Prostate gland (tissue), 2 donors: Measurements from ENCODE around the gene PPL. TPM values are rescaled to one million over a fixed set of nuclear protein-coding genes. Genes with fewer than 3 reads are reported as not detected.

Experiments
- DNase-seq: peaks from one replicate; pipeline ENCODE4 v3.0.0-alpha.2; 2019; ENCODE audit warnings: low spot score
- H3K27ac ChIP-seq, 2 donors: fragments of 200-600 bp; sonication (generic); 2 replicates each; pipeline ENCODE4 v1.5.1; 2017 to 2019
- H3K27me3 ChIP-seq: fragments of 200-600 bp; sonication (generic); replicated peaks from 2 replicates; pipeline ENCODE4 v1.5.1; 2019; ENCODE audit not compliant: insufficient read depth
- H3K36me3 ChIP-seq, 2 donors: fragments of 200-600 bp; sonication (generic); 1 replicate in 1 of 2; 2 replicates in 1 of 2; pipeline versions ENCODE4 v1.5.1 to v1.8.1; 2017 to 2019
- H3K4me1 ChIP-seq: fragments of 200-600 bp; sonication (generic); replicated peaks from 2 replicates; pipeline ENCODE4 v1.5.1; 2019
- H3K4me3 ChIP-seq, 2 donors: fragments of 200-600 bp; sonication (generic); 2 replicates each; pipeline ENCODE4 v1.5.1; 2017 to 2019
- H3K9me3 ChIP-seq: fragments of 200-600 bp; sonication (generic); 2 replicates; pipeline ENCODE4 v1.5.1; 2017
- POLR2A ChIP-seq: fragments of 450-650 bp; IDR thresholded peaks from one replicate; pipeline ENCODE4 v1.6.1; 2016; ENCODE audit warnings: antibody characterized with exemption, mild to moderate bottlenecking
- POLR2AphosphoS5 ChIP-seq: sonication (generic); formaldehyde crosslinking; IDR thresholded peaks from one replicate; pipeline ENCODE4 v1.6.1; 2017; ENCODE audit warnings: antibody characterized with exemption
- WGBS: methylation state at CpG from one replicate; pipeline ENCODE4 v1.1.5; 2018; 5-methylcytosine and 5-hydroxymethylcytosine counted together
- intact Hi-C: fragments of 100-400 bp; cut with DNase I; formaldehyde crosslinking; loops from one replicate; pipeline ENCODE4 v1.14.2; 2022
- total RNA-seq, 2 donors: library from RNA; depleted of rRNA; stranded (reverse); fragments of >200 nt; gene quantifications; one replicate each; pipeline ENCODE4 v1.1.0, GENCODE V29; 2016
- TF ChIP-seq, protein P1 (sequence below), 4 experiments: fragments of 200-600 bp in 2 of 4; fragments of 450-650 bp in 2 of 4; sonication (generic) in 2 of 4; IDR thresholded peaks; 1 replicate in 3 of 4; 2 replicates in 1 of 4; pipeline ENCODE4 v1.5.1; 2016 to 2019; ENCODE audit warnings: antibody characterized with exemption in 4 of 4, mild to moderate bottlenecking in 2 of 4, moderate library complexity in 2 of 4

PPL gene
- total RNA-seq, 2 donors from 2014 or later, result 39.4 to 64.3 TPM

DNA sequence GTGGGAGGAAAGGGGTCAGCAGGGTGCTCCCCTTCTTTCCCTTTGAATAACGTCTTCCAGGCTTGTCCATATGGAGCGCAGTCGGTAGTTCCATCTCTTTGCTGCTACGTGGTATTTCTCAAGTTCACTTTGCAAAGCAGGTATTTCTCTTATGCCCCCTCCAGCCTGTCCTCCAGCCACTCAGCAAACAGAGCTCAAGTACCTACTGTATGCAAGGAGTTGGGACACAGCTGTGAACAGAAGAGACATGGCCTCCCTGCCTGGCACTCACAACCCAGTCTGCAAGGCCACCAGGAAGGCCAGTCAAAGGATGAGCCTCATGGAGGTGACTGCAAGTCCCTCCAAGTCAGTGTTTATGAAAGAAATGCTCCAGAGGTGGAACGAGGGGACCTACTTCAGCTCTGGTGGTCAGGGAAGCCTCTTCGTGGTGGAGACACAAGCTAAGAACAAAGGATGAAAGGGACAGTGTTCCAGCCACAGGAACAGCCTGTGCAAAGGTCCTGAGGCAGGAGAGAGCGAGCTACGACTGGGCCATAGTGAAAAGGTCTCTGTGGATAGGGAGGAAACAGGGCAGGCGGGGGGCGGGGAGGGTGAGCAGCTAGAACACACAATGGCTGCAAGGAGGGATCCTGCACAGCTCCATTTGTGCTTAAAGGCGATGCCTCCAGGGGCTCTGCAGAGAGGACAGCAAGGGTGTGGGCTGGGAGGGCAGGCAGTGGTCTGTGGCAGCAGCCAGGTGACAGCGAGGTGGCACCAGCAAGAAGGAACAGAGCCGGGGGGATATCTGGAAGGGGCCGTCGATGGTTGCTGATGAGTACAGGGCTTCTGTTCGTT is 32.6 kb downstream of the PPL start:
- H3K4me3 ChIP-seq, result no peak overlapping the region
- no peaks in the 10 kb centered on the region for H3K27me3 ChIP-seq
- TF ChIP-seq POLR2A (no peak), POLR2AphosphoS5 (no peak)
- TF ChIP-seq, protein P1, sequence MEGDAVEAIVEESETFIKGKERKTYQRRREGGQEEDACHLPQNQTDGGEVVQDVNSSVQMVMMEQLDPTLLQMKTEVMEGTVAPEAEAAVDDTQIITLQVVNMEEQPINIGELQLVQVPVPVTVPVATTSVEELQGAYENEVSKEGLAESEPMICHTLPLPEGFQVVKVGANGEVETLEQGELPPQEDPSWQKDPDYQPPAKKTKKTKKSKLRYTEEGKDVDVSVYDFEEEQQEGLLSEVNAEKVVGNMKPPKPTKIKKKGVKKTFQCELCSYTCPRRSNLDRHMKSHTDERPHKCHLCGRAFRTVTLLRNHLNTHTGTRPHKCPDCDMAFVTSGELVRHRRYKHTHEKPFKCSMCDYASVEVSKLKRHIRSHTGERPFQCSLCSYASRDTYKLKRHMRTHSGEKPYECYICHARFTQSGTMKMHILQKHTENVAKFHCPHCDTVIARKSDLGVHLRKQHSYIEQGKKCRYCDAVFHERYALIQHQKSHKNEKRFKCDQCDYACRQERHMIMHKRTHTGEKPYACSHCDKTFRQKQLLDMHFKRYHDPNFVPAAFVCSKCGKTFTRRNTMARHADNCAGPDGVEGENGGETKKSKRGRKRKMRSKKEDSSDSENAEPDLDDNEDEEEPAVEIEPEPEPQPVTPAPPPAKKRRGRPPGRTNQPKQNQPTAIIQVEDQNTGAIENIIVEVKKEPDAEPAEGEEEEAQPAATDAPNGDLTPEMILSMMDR (IDR thresholded peaks at IDR 0.05), result no peak
- no peak for DNase-seq
- no peaks in the 10 kb centered on the region for H3K9me3 ChIP-seq
- no peak overlapping the region for H3K27ac ChIP-seq
- no peaks in the 10 kb centered on the region for H3K4me1 ChIP-seq
- 78% methylated on average over 16 of the region's 16 CpGs for WGBS
- intact Hi-C loops, result no loop called here
- H3K36me3 ChIP-seq, result no peaks in the 10 kb centered on the region

DNA sequence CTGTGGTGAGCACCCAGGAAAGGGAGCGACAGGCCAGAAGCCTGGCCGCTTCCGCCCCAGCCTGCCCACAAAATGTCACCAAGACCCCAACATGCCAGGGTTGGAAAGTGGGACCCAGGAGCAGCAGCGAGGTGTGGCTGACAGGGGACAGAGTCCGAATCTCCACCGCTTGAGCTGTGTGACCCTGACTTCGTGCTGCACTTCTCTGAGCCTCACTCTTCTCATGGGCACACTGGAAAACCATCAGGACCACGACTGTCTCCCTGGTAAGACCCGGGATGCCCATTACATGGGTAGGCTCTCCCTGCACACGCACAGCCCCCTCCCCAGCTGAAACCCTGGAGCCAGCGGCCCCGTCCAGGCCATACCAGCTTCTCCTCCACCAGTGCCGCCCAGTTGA is 34.9 kb downstream of the PPL start:
- Histone ChIP-seq H3K27ac (no peak overlapping the region), H3K4me1 (no peaks in the 10 kb centered on the region), H3K36me3 (peaks cover 0 to 10% of the 10 kb centered on the region in 2 donors), H3K4me3 (no peak overlapping the region), H3K27me3 (no peaks in the 10 kb centered on the region), H3K9me3 (no peaks in the 10 kb centered on the region)
- intact Hi-C loops, result no loop called here
- no peak for DNase-seq
- no peak for TF ChIP-seq POLR2A
- TF ChIP-seq, protein P1 (IDR thresholded peaks at IDR 0.05), result no peak
- no peak for TF ChIP-seq POLR2AphosphoS5
- 96% methylated on average over 13 of the region's 13 CpGs for WGBS

DNA sequence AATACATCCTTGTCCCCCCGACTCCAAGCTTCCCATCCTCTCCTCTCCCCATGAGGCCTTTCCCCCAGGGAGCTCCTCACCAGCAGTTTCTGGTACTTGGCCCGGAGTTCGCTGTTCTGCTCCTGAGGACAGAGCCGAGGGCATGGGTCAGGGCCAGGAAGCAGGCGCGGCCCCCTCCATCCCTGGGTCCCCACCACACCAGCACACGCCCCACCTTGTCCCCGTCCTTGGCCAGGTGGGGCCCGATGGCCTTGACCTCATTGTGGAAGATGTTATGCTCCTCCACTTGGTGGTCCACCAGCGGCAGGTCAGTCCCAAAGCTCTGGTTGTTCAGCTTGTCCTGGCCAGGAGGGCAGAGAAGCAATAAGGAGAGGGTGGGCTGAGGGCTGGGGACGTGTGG is 36.2 kb downstream of the PPL start:
- no peaks in the 10 kb centered on the region for H3K9me3 ChIP-seq
- TF ChIP-seq POLR2A (no peak), POLR2AphosphoS5 (no peak)
- TF ChIP-seq, protein P1 (IDR thresholded peaks at IDR 0.05), result no peak
- no peak for DNase-seq
- no peaks in the 10 kb centered on the region for H3K27me3 ChIP-seq
- 95% methylated on average over 11 of the region's 11 CpGs for WGBS
- no peak overlapping the region for H3K4me3 ChIP-seq
- no peak overlapping the region for H3K27ac ChIP-seq
- H3K36me3 ChIP-seq, result peaks cover 0 to 10% of the 10 kb centered on the region in 2 donors
- no peaks in the 10 kb centered on the region for H3K4me1 ChIP-seq
- intact Hi-C loops, result no loop called here

DNA sequence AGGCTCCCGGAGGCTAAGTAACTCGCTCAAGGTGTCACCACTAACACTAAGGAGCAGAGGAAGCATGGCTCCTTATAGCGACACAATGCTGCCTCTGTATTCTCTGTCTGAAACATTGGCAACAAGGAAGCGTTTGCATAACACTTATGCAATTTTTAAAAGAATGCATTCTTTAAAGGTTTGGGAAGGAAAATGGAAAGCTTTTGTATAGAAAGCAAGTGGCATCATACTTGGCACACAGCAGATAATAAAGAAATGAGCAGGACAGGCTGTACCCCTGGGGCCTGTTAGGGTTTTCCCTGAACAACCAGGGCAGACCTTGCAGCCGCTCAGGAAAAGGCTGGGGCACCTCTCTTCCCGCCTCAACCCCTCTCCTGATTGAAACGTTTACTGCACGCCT is 36.9 kb downstream of the PPL start:
- 40% methylated on average over 8 of the region's 8 CpGs for WGBS
- Histone ChIP-seq H3K4me3 (no peak overlapping the region), H3K36me3 (peaks cover 2 to 10% of the 10 kb centered on the region in 2 donors), H3K27me3 (no peaks in the 10 kb centered on the region), H3K4me1 (no peaks in the 10 kb centered on the region), H3K27ac (no peak overlapping the region), H3K9me3 (no peaks in the 10 kb centered on the region)
- TF ChIP-seq, protein P1 (IDR thresholded peaks at IDR 0.05), result no peak
- TF ChIP-seq POLR2AphosphoS5 (peak; percentile 37), POLR2A (no peak)
- no peak for DNase-seq
- intact Hi-C loops, result no loop called here

DNA sequence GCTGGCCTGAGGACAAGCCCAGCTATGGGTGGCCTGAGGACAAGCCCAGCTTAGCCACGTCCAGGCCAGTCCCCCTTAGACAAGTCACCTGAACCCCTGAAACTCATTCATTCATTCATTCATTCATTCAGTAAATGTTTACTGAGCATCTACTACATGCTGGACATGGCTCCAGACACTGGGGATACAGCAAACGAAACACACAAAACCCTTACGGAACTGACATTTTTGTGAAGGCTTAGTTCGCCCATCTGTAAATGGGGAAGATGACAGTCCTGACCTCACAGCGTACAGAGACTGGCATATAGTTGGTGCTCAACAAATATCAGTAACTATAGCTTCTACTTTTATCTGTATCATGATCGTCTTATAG is 37.5 kb downstream of the PPL start:
- Histone ChIP-seq H3K4me3 (no peak overlapping the region), H3K9me3 (no peaks in the 10 kb centered on the region), H3K4me1 (no peaks in the 10 kb centered on the region), H3K27ac (no peak overlapping the region), H3K27me3 (no peaks in the 10 kb centered on the region), H3K36me3 (peaks cover 3 to 10% of the 10 kb centered on the region in 2 donors)
- WGBS, result 85% methylated on average over 6 of the region's 6 CpGs
- DNase-seq, result no peak
- intact Hi-C loops, result no loop called here
- TF ChIP-seq POLR2A, result no peak
- no peak for TF ChIP-seq POLR2AphosphoS5
